GM12865 (cell line): ENCODE results near the gene PYGB.
A peak's percentile ranks its signal among the peaks of the same experiment; 100 is the strongest.

ENCODE experiments used
- DNase-seq: peaks from one replicate; pipeline ENCODE4 v3.0.0; 2010; ENCODE audit warnings: low read depth
- H3K4me3 ChIP-seq: 2 replicates; pipeline ENCODE4 v1.5.1; 2011; ENCODE audit warnings: mild to moderate bottlenecking, low read depth, low read length, control low read depth
- TF ChIP-seq, protein P1 (sequence below): IDR thresholded peaks from 2 replicates; pipeline ENCODE4 v1.5.1; 2011; ENCODE audit warnings: low read length, control low read depth, low read depth, inconsistent platforms; ENCODE audit not compliant: insufficient read depth; ENCODE audit errors: missing control alignments

PYGB gene

DNA sequence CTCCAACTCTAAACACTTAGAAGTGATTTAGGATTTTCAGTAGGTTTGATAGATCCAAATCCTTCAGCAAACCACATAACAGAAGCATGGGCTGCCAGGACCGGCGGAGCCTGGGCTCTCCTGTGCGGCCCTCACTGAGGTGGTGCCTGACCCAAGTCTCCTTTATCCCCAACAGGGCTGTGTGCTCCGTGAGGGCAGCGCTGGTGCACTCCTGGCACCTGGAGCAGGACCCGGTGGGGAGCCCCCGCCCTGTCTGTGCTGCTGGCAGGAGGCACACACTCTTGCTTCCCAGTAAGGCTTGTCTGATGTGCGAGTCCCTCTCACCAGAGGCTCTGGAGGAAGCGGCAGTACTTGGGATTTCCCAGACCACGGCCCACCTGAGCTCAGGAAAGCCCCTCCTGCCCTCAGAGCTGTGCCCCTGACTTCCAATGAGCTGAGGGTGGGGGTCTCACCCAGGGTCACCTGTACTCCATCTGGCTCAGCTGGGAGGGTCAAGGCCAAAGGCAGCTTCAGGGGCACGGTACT, 56.2 kb downstream of the PYGB start:
- TF ChIP-seq, protein P1, sequence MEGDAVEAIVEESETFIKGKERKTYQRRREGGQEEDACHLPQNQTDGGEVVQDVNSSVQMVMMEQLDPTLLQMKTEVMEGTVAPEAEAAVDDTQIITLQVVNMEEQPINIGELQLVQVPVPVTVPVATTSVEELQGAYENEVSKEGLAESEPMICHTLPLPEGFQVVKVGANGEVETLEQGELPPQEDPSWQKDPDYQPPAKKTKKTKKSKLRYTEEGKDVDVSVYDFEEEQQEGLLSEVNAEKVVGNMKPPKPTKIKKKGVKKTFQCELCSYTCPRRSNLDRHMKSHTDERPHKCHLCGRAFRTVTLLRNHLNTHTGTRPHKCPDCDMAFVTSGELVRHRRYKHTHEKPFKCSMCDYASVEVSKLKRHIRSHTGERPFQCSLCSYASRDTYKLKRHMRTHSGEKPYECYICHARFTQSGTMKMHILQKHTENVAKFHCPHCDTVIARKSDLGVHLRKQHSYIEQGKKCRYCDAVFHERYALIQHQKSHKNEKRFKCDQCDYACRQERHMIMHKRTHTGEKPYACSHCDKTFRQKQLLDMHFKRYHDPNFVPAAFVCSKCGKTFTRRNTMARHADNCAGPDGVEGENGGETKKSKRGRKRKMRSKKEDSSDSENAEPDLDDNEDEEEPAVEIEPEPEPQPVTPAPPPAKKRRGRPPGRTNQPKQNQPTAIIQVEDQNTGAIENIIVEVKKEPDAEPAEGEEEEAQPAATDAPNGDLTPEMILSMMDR = no peak
- DNase-seq = no peak
- no peak overlapping the region for H3K4me3 ChIP-seq

DNA sequence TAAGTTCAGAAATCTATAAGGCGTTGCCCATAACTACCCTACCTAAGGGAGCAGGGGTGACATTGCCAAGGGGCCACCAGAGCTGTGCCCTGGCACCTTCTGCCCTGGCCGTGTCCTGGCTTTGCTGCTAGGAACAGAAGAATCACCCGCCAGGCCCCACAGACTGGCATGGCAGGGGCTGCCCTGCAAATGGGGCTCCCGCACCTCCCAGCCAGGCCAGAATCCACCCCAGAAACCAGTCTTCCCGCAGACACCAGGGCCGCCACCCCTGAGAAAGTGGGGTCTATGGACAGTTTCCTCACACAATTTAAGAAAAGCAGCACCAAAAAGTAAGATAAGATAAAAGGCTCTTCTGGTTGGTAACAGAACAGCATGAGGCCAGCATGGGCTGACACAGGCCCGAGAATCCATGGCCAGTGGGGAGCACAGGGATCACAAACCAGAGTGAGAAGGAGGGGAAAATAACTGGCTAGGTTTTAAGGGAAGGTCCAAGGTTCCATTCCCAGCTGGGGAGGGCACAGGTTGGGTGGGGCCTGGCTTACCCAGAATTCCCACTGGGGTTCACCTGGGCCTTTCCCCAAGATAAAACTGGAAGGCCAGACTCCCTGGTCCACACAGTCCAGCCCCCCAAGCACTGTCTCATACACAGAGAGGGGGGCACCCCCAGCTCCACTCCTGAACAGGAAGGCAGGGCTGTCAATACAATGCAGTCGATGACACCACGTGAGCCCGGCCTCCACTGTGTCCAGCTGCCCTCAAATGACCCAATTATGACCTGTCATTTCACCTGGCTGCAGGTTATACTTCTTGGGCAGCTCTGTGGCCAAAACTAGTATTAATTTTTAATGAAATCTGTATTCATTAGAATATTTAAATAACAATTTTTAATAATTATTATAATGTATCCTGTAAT, 59.4 kb downstream of the PYGB start:
- no peak for DNase-seq

DNA sequence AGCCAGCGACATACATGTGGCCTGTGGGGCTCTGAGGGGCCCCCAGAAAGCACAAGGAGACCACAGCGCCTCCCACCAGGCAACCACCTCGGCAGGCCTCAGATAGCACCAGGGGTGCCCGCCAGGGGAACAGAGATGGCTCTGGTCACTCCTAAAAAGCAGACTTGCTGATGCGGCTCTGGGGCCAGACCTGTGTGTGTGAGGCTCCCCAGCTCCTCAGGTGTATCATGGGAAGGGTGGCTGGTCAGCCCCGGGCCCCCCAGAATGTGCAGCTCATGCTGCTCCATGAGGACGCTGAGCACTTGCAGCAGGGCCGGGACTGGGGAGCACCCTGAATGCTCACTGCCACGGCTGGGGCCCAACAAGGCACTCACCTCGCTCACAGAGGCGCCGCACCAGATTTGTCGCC, 60.2 kb downstream of the PYGB start:
- no peak for DNase-seq
- TF ChIP-seq, protein P1 = no peak
- H3K4me3 ChIP-seq = no peak overlapping the region

More for the DNA sequence above, 59.4 kb downstream of the PYGB start:
- H3K4me3 ChIP-seq = no peak overlapping the region
- TF ChIP-seq, protein P1 = no peak

DNA sequence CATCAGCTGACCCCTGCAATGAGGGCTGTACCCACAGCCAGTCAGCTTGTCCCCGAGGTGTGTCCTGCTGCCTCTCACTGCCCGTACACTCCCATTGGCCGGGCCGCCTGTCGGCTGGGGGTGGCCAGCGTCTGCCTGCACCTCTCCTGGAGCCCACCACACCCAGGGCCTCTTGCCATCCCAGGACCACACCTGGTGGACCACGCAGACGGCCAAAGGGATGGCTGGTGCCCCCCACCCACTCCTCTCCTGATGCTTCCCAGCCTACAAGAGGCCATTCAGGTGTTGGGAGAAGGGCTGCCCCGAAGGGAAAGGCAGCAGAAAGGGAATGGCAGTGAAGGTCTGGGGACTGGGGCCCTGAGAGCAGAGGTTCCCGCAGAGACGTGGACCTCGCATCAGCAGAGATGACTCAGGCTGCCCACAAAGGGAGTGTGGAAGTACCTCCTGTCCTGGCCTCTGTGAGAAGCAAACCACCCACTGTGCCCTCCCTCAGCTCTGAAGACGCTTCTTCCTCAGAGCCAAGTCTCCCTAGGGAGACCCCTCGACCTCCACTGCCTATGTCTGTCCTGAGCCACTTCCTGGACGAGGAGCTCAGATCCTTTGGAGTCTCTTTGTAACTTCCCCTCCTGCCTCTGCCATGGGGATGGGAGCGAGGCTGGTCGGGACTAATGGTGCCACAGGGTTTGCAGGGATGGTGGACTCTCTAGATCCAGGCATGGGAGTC, 60.9 kb downstream of the PYGB start:
- TF ChIP-seq, protein P1 = no peak
- DNase-seq = no peak
- H3K4me3 ChIP-seq = no peak overlapping the region

DNA sequence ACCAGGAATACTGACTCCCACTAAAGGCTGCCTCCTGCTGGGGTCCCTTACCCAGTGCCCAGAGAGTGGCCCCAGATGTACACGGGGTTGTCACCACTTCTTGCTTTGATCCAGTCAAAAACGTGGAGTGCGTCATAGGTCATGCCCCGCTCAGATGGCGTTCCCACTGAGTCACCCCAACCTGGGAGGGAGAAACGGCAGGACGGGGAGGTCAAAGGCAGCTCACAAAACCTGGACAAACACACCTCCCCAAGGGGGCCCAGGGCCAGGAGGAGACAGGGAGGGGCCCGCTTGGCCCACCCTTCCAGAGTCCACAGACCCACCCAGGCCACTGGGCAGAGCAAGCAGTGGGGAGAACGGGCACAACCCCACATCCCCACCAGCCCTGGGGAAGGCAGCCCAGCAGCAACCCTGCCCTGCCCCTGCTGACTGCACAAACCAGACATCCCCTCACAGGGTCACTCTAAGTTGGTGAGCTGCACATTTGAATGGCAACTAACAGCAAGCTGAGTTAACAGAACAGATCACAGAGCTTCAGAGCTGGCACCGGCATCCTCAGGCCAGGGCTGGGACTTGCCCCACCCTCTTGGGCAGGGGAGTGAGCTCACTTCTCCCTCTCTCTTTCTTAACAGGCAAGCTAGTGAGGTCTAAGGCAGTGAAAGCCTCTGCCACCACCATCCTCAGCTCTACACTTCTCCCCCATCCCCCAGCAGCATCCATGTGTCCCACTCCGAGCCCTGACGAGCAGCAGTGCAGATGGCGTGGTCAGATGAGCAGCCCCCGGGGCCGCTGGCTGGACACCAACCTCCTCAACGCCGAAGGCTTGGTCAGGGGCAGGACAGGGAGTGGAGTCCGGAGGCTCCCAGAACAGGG, 61.7 kb downstream of the PYGB start:
- TF ChIP-seq, protein P1 = no peak
- DNase-seq = no peak
- no peak overlapping the region for H3K4me3 ChIP-seq

DNA sequence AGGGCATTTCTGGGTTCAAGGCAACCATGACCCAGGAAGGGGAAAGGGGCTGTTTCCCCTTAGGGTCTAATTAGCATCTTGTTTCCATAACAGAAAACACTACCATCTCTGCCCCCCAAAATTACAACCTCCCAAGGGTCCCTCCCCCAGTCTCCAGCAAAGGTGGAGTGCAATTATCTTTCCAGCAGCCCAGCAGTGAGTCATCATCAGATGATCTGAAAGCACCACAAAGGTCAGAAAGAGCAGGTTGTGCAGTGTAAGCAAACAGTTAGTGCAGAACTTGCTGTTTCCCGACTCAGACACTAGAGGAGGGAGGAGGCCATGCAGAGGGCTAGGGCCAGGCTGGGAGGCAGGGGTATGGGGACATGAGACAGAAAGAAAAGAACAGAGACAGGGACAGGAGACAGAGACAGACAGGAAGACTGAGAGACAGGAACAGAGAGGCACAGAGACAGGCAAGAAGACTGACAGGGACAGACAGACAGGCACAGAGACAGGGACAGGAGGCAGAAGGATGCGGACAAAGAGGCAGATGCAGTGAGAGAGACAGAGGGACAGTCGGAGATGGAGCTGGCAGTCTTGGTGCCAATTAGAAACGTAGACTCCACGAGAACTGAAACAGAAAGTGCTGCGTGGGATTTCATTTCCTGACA, 62.5 kb downstream of the PYGB start:
- H3K4me3 ChIP-seq = peak overlapping the region; percentile 3
- TF ChIP-seq, protein P1 = peak; percentile 71
- peak; percentile 82 for DNase-seq
